Trophoblast cell (in vitro differentiated cells and primary cell): ENCODE results near the gene SEC31A.

ENCODE experiments used
- DNase-seq, 2 donors: peaks; one replicate each; pipeline ENCODE4 v3.0.0-alpha.2; 2016
- H2AFZ ChIP-seq: 2 replicates; pipeline ENCODE4 v1.6.1; 2013; ENCODE audit warnings: low read length, moderate library complexity, mild to moderate bottlenecking; ENCODE audit not compliant: insufficient read depth, poor library complexity
- H2AK5ac ChIP-seq: 2 replicates; pipeline ENCODE4 v1.6.1; 2013; ENCODE audit warnings: mild to moderate bottlenecking, low read length
- H2BK120ac ChIP-seq: 2 replicates; pipeline ENCODE4 v1.6.1; 2013; ENCODE audit warnings: low read length, mild to moderate bottlenecking, moderate library complexity; ENCODE audit not compliant: insufficient read depth, poor library complexity
- H2BK12ac ChIP-seq: 2 replicates; pipeline ENCODE4 v1.6.1; 2013; ENCODE audit warnings: mild to moderate bottlenecking, low read length, moderate library complexity
- H2BK5ac ChIP-seq: 2 replicates; pipeline ENCODE4 v1.6.1; 2013; ENCODE audit warnings: low read length, low read depth, moderate library complexity, mild to moderate bottlenecking; ENCODE audit not compliant: poor library complexity
- H3K14ac ChIP-seq: 2 replicates; pipeline ENCODE4 v1.6.1; 2013; ENCODE audit warnings: mild to moderate bottlenecking, low read length
- H3K18ac ChIP-seq: 2 replicates; pipeline ENCODE4 v1.6.1; 2013; ENCODE audit warnings: mild to moderate bottlenecking, low read length
- H3K23ac ChIP-seq: 2 replicates; pipeline ENCODE4 v1.6.1; 2013; ENCODE audit warnings: low read length
- H3K27ac ChIP-seq: 2 replicates; pipeline ENCODE4 v1.5.1; 2013; ENCODE audit warnings: low read depth, mild to moderate bottlenecking, inconsistent platforms, low read length, moderate library complexity
- H3K27me3 ChIP-seq: 2 replicates; pipeline ENCODE4 v1.6.1; 2013; ENCODE audit warnings: inconsistent platforms, mild to moderate bottlenecking, low read length, moderate library complexity; ENCODE audit not compliant: insufficient read depth
- H3K36me3 ChIP-seq, 2 experiments: 1 replicate in 1 of 2; 2 replicates in 1 of 2; pipeline ENCODE4 v1.6.1; 2013; ENCODE audit warnings: low read length in 2 of 2, mild to moderate bottlenecking in 2 of 2, moderate library complexity in 1 of 2; ENCODE audit not compliant: insufficient read depth in 2 of 2, control insufficient read depth in 1 of 2
- H3K4ac ChIP-seq: 2 replicates; pipeline ENCODE4 v1.6.1; 2013; ENCODE audit warnings: low read depth, mild to moderate bottlenecking, low read length, moderate library complexity
- H3K4me1 ChIP-seq, 2 experiments: 1 replicate in 1 of 2; 2 replicates in 1 of 2; pipeline ENCODE4 v1.6.1; 2013; ENCODE audit warnings: low read length in 2 of 2, mild to moderate bottlenecking in 2 of 2, moderate library complexity in 1 of 2; ENCODE audit not compliant: insufficient read depth in 2 of 2, control insufficient read depth in 1 of 2
- H3K4me2 ChIP-seq: 2 replicates; pipeline ENCODE4 v1.6.1; 2013; ENCODE audit warnings: inconsistent platforms, mild to moderate bottlenecking, low read length, moderate library complexity
- H3K4me3 ChIP-seq: 2 replicates; pipeline ENCODE4 v1.5.1; 2013; ENCODE audit warnings: mild to moderate bottlenecking, low read depth, low read length, inconsistent platforms
- H3K79me1 ChIP-seq: one replicate; pipeline ENCODE4 v1.6.1; 2013; ENCODE audit warnings: low read length
- H3K79me2 ChIP-seq: 2 replicates; pipeline ENCODE4 v1.6.1; 2013; ENCODE audit warnings: low read length, mild to moderate bottlenecking; ENCODE audit not compliant: control insufficient read depth, insufficient read depth, poor library complexity
- H3K9ac ChIP-seq: 2 replicates; pipeline ENCODE4 v1.6.1; 2013; ENCODE audit warnings: mild to moderate bottlenecking, low read length
- H3K9me3 ChIP-seq: 2 replicates; pipeline ENCODE4 v1.6.1; 2013; ENCODE audit warnings: low read depth, mild to moderate bottlenecking, control low read depth, inconsistent platforms, low read length; ENCODE audit not compliant: insufficient read depth
- H4K12ac ChIP-seq: 2 replicates; pipeline ENCODE4 v1.6.1; 2013; ENCODE audit warnings: low read depth, mild to moderate bottlenecking, low read length, moderate library complexity
- H4K8ac ChIP-seq: 2 replicates; pipeline ENCODE4 v1.6.1; 2013; ENCODE audit warnings: low read depth, mild to moderate bottlenecking, low read length, moderate library complexity
- H4K91ac ChIP-seq: one replicate; pipeline ENCODE4 v1.6.1; 2013; ENCODE audit warnings: low read depth, mild to moderate bottlenecking, low read length, moderate library complexity
- WGBS: extraction: QIAGEN DNeasy Blood & Tissue Kit; methylation state at CpG from one replicate; pipeline ENCODE4 v1.1.7; 2013; ENCODE audit warnings: missing lambda C conversion rate; ENCODE audit not compliant: insufficient read length, insufficient coverage; ENCODE audit errors: extremely low coverage; 5-methylcytosine and 5-hydroxymethylcytosine counted together

The SEC31A gene

GRCh38 chr4:82803746-82804145 lies 87.2 kb downstream of the SEC31A start:
- WGBS: no CpG with 5 or more reads among the region's 4 CpGs
- Histone ChIP-seq H4K8ac (no peak overlapping the region), H3K79me1 (no peaks in the 10 kb centered on the region), H3K4ac (no peak overlapping the region), H3K79me2 (no peaks in the 10 kb centered on the region), H3K27me3 (peaks cover 20% of the 10 kb centered on the region), H3K9me3 (peaks cover 2% of the 10 kb centered on the region), H3K14ac (no peak overlapping the region), H4K12ac (no peak overlapping the region), H3K23ac (no peak overlapping the region), H2BK12ac (no peak overlapping the region), H2AK5ac (no peak overlapping the region), H3K18ac (no peak overlapping the region), H3K9ac (no peak overlapping the region), H2AFZ (no peak overlapping the region), H2BK5ac (no peak overlapping the region), H3K36me3 (no peaks in the 10 kb centered on the region), H3K4me1 (peaks cover 0 to 2% of the 10 kb centered on the region in 2 experiments), H4K91ac (no peak overlapping the region), H3K4me2 (no peak overlapping the region), H3K27ac (no peak overlapping the region), H2BK120ac (no peak overlapping the region), H3K4me3 (no peak overlapping the region)
- DNase-seq: no peak

DNA sequence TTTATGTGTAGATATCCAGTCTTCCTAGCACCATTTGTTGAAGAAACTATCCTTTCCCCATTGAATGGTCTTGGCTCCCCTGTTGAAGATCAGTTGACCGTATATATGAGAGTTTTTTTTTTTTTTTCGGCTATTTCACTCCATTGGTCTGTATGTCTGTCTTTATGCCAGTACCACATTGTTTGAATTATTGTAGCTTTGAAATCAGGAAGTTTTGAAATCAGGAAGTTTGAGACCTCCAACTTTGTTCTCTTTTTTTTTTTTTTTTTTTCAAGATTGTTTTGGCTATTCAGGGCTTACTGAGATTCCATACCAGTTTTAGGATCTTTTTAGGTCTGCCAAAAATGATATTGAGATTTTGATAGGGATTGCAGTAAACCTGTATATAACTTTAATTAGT lies 88.0 kb downstream of the SEC31A start:
- Histone ChIP-seq H3K18ac (no peak overlapping the region), H4K91ac (no peak overlapping the region), H2BK5ac (no peak overlapping the region), H3K4me1 (peaks cover 4 to 8% of the 10 kb centered on the region in 2 experiments), H3K9me3 (peaks cover 2% of the 10 kb centered on the region), H3K4me3 (no peak overlapping the region), H3K79me2 (no peaks in the 10 kb centered on the region), H2AK5ac (no peak overlapping the region), H3K36me3 (no peaks in the 10 kb centered on the region), H3K9ac (no peak overlapping the region), H3K14ac (no peak overlapping the region), H2BK120ac (no peak overlapping the region), H4K12ac (no peak overlapping the region), H4K8ac (no peak overlapping the region), H3K27ac (no peak overlapping the region), H3K79me1 (no peaks in the 10 kb centered on the region), H3K23ac (no peak overlapping the region), H3K4me2 (no peak overlapping the region), H3K27me3 (peaks cover 28% of the 10 kb centered on the region), H2AFZ (no peak overlapping the region), H2BK12ac (no peak overlapping the region), H3K4ac (no peak overlapping the region)
- no CpG with 5 or more reads among the region's 2 CpGs for WGBS
- DNase-seq: no peak

DNA sequence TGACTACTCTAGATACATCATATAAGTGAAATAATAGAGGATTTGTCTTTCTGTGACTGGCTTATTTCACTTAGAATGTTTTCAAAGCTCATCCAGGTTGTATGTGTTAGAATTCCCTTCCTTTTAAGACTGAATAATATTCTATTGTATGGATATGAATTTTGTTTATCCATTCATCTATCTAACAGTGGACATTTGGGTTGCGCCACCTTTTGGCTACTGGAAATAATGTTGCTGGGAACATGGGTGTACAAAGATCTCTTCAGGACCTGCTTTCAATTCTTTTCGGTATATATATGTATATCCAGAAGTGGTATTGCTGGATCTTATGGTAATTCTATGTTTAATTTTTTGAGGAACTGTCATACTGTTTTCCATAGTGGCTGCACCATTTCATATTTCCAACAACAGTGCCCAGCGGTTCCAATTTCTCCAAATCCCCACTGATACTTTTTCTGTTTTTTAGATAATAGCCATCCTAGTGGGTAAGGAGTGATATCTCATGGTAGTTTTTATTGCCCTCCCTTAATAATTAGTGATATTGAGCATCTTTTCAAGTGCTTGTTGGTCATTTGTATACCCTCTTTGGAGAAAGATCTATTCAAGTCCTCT lies 88.9 kb downstream of the SEC31A start:
- H4K8ac ChIP-seq: no peak overlapping the region
- no peak overlapping the region for H4K91ac ChIP-seq

GRCh38 chr4:82799006-82799881 lies 91.7 kb downstream of the SEC31A start:
- H3K18ac ChIP-seq: no peak overlapping the region
- H2AFZ ChIP-seq: no peak overlapping the region
- peaks cover 35% of the 10 kb centered on the region for H3K27me3 ChIP-seq
- H3K14ac ChIP-seq: no peak overlapping the region
- H3K36me3 ChIP-seq: no peaks in the 10 kb centered on the region
- H4K12ac ChIP-seq: no peak overlapping the region
- no peak overlapping the region for H2BK120ac ChIP-seq
- no peak overlapping the region for H3K27ac ChIP-seq
- H3K9me3 ChIP-seq: peaks cover 2% of the 10 kb centered on the region
- H3K4ac ChIP-seq: no peak overlapping the region
- no peak overlapping the region for H2AK5ac ChIP-seq
- H3K79me1 ChIP-seq: no peaks in the 10 kb centered on the region
- H4K91ac ChIP-seq: no peak overlapping the region
- H2BK5ac ChIP-seq: no peak overlapping the region
- no peak overlapping the region for H3K23ac ChIP-seq
- no peak overlapping the region for H3K9ac ChIP-seq
- no peaks in the 10 kb centered on the region for H3K79me2 ChIP-seq
- no CpG with 5 or more reads among the region's 25 CpGs for WGBS
- no peak overlapping the region for H4K8ac ChIP-seq
- no peak for DNase-seq
- peak overlapping the region; percentile 62 for H3K4me3 ChIP-seq
- H2BK12ac ChIP-seq: no peak overlapping the region
- peaks cover 4 to 8% of the 10 kb centered on the region in 2 experiments for H3K4me1 ChIP-seq
- H3K4me2 ChIP-seq: peak overlapping the region; percentile 73

More for the DNA sequence above, 88.9 kb downstream of the SEC31A start:
- Histone ChIP-seq H3K79me2 (no peaks in the 10 kb centered on the region), H3K14ac (no peak overlapping the region), H3K9ac (no peak overlapping the region), H3K27ac (no peak overlapping the region), H3K4ac (no peak overlapping the region), H3K27me3 (peaks cover 37% of the 10 kb centered on the region), H3K36me3 (no peaks in the 10 kb centered on the region), H2AK5ac (no peak overlapping the region), H3K18ac (no peak overlapping the region), H3K4me1 (peaks cover 4 to 8% of the 10 kb centered on the region in 2 experiments), H2BK12ac (no peak overlapping the region), H3K79me1 (no peaks in the 10 kb centered on the region), H2AFZ (no peak overlapping the region), H3K23ac (no peak overlapping the region), H3K4me3 (no peak overlapping the region), H2BK5ac (no peak overlapping the region), H2BK120ac (no peak overlapping the region), H3K4me2 (no peak overlapping the region), H3K9me3 (peaks cover 2% of the 10 kb centered on the region), H4K12ac (no peak overlapping the region)
- DNase-seq: peak in 1 of 2 donors; percentile 40
- WGBS: no CpG with 5 or more reads among the region's 3 CpGs
